ENCODE data around the gene SGCD.

The SGCD gene

GRCh38 chr5:156328766-156329165, 1.8 kb downstream of the SGCD start:
- TF ChIP-seq POLR2AphosphoS5 (IDR thresholded peaks at IDR 0.05; ENCODE audit: borderline replicate concordance, low read depth, low read length): no peak
- TF ChIP-seq FOXP2 (optimal IDR thresholded peaks at IDR 0.05; ENCODE audit: control extremely low read depth, extremely low read length, insufficient read depth): no peak
- no peak for TF ChIP-seq EZH2 (IDR thresholded peaks at IDR 0.05)
- H3K4me3 ChIP-seq: no peak overlapping the region
- no peak overlapping the region for H3K27ac ChIP-seq
- no peaks in the 10 kb centered on the region for H3K9me3 ChIP-seq (ENCODE audit: low read depth, low read length)
- no peaks in the 10 kb centered on the region for H3K36me3 ChIP-seq (ENCODE audit: insufficient read depth, low read length)
- no peak overlapping the region for H3K9ac ChIP-seq (ENCODE audit: insufficient read length)
- DNase-seq (ENCODE audit: low read depth, low spot score): no peak

GRCh38 chr5:156329171-156329611, 2.2 kb downstream of the SGCD start:
- no peak for DNase-seq (ENCODE audit: low read depth, low spot score)
- H3K4me3 ChIP-seq: no peak overlapping the region
- H3K36me3 ChIP-seq (ENCODE audit: insufficient read depth, low read length): no peaks in the 10 kb centered on the region
- no peak overlapping the region for H3K27ac ChIP-seq
- TF ChIP-seq FOXP2 (optimal IDR thresholded peaks at IDR 0.05; ENCODE audit: control extremely low read depth, extremely low read length, insufficient read depth): no peak
- TF ChIP-seq EZH2 (IDR thresholded peaks at IDR 0.05): no peak
- TF ChIP-seq POLR2AphosphoS5 (IDR thresholded peaks at IDR 0.05; ENCODE audit: borderline replicate concordance, low read depth, low read length): no peak
- H3K9me3 ChIP-seq (ENCODE audit: low read depth, low read length): no peaks in the 10 kb centered on the region
- no peak overlapping the region for H3K9ac ChIP-seq (ENCODE audit: insufficient read length)

GRCh38 chr5:156330141-156330870, 3.3 kb downstream of the SGCD start:
- no peak for TF ChIP-seq FOXP2 (optimal IDR thresholded peaks at IDR 0.05; ENCODE audit: control extremely low read depth, extremely low read length, insufficient read depth)
- TF ChIP-seq POLR2AphosphoS5 (IDR thresholded peaks at IDR 0.05; ENCODE audit: borderline replicate concordance, low read depth, low read length): no peak
- TF ChIP-seq EZH2 (IDR thresholded peaks at IDR 0.05): no peak
- Histone ChIP-seq H3K9ac (ENCODE audit: insufficient read length) (no peak overlapping the region), H3K4me3 (no peak overlapping the region), H3K9me3 (ENCODE audit: low read depth, low read length) (no peaks in the 10 kb centered on the region), H3K36me3 (ENCODE audit: insufficient read depth, low read length) (no peaks in the 10 kb centered on the region), H3K27ac (no peak overlapping the region)
- no peak for DNase-seq (ENCODE audit: low read depth, low spot score)

- TF ChIP-seq FOXP2 (optimal IDR thresholded peaks at IDR 0.05; ENCODE audit: control extremely low read depth, extremely low read length, insufficient read depth) (no peak), POLR2AphosphoS5 (IDR thresholded peaks at IDR 0.05; ENCODE audit: borderline replicate concordance, low read depth, low read length) (no peak), EZH2 (IDR thresholded peaks at IDR 0.05) (no peak)
- Histone ChIP-seq H3K4me3 (no peak overlapping the region), H3K36me3 (ENCODE audit: insufficient read depth, low read length) (no peaks in the 10 kb centered on the region), H3K27ac (no peak overlapping the region), H3K9me3 (ENCODE audit: low read depth, low read length) (no peaks in the 10 kb centered on the region), H3K9ac (ENCODE audit: insufficient read length) (no peak overlapping the region)
- DNase-seq (ENCODE audit: low read depth, low spot score): no peak
Measured at GRCh38 chr5:156331181-156331580, 4.2 kb downstream of the SGCD start.

- no peak overlapping the region for H3K9ac ChIP-seq (ENCODE audit: insufficient read length)
- H3K4me3 ChIP-seq: no peak overlapping the region
- no peak for TF ChIP-seq FOXP2 (optimal IDR thresholded peaks at IDR 0.05; ENCODE audit: control extremely low read depth, extremely low read length, insufficient read depth)
- no peak for TF ChIP-seq POLR2AphosphoS5 (IDR thresholded peaks at IDR 0.05; ENCODE audit: borderline replicate concordance, low read depth, low read length)
- TF ChIP-seq EZH2 (IDR thresholded peaks at IDR 0.05): no peak
- DNase-seq (ENCODE audit: low read depth, low spot score): no peak
- no peaks in the 10 kb centered on the region for H3K36me3 ChIP-seq (ENCODE audit: insufficient read depth, low read length)
- no peak overlapping the region for H3K27ac ChIP-seq
- no peaks in the 10 kb centered on the region for H3K9me3 ChIP-seq (ENCODE audit: low read depth, low read length)
Measured at GRCh38 chr5:156331845-156332244, 4.9 kb downstream of the SGCD start.

GRCh38 chr5:156332245-156332644, 5.3 kb downstream of the SGCD start:
- Histone ChIP-seq H3K9me3 (ENCODE audit: low read depth, low read length) (no peaks in the 10 kb centered on the region), H3K4me3 (no peak overlapping the region), H3K9ac (ENCODE audit: insufficient read length) (no peak overlapping the region), H3K36me3 (ENCODE audit: insufficient read depth, low read length) (no peaks in the 10 kb centered on the region), H3K27ac (no peak overlapping the region)
- TF ChIP-seq POLR2AphosphoS5 (IDR thresholded peaks at IDR 0.05; ENCODE audit: borderline replicate concordance, low read depth, low read length) (no peak), EZH2 (IDR thresholded peaks at IDR 0.05) (no peak), FOXP2 (optimal IDR thresholded peaks at IDR 0.05; ENCODE audit: control extremely low read depth, extremely low read length, insufficient read depth) (no peak)
- DNase-seq (ENCODE audit: low read depth, low spot score): no peak

- Histone ChIP-seq H3K4me3 (no peak overlapping the region), H3K9me3 (ENCODE audit: low read depth, low read length) (no peaks in the 10 kb centered on the region), H3K36me3 (ENCODE audit: insufficient read depth, low read length) (no peaks in the 10 kb centered on the region), H3K9ac (ENCODE audit: insufficient read length) (no peak overlapping the region), H3K27ac (no peak overlapping the region)
- TF ChIP-seq POLR2AphosphoS5 (IDR thresholded peaks at IDR 0.05; ENCODE audit: borderline replicate concordance, low read depth, low read length) (no peak), FOXP2 (optimal IDR thresholded peaks at IDR 0.05; ENCODE audit: control extremely low read depth, extremely low read length, insufficient read depth) (no peak), EZH2 (IDR thresholded peaks at IDR 0.05) (no peak)
- DNase-seq (ENCODE audit: low read depth, low spot score): no peak
Measured at GRCh38 chr5:156339139-156339841, 12.3 kb downstream of the SGCD start.

GRCh38 chr5:156340893-156341292, 13.9 kb downstream of the SGCD start:
- Histone ChIP-seq H3K9me3 (ENCODE audit: low read depth, low read length) (no peaks in the 10 kb centered on the region), H3K4me3 (no peak overlapping the region), H3K36me3 (ENCODE audit: insufficient read depth, low read length) (no peaks in the 10 kb centered on the region), H3K9ac (ENCODE audit: insufficient read length) (no peak overlapping the region), H3K27ac (no peak overlapping the region)
- no peak for DNase-seq (ENCODE audit: low read depth, low spot score)
- TF ChIP-seq EZH2 (IDR thresholded peaks at IDR 0.05) (no peak), POLR2AphosphoS5 (IDR thresholded peaks at IDR 0.05; ENCODE audit: borderline replicate concordance, low read depth, low read length) (no peak), FOXP2 (optimal IDR thresholded peaks at IDR 0.05; ENCODE audit: control extremely low read depth, extremely low read length, insufficient read depth) (no peak)
